Activated T-cell treated with anti-CD3 and anti-CD28 coated beads for 1 hour (primary cell): Measurements from ENCODE around the gene EXD3.
A peak's percentile ranks its signal among the peaks of the same experiment; 100 is the strongest.
"Not testable (repeated sequence)": the region's sequence is repeated elsewhere in the genome, so short reads cannot be mapped to it uniquely, and the experiment has no call there.

Experiments
- DNase-seq: peaks from one replicate; pipeline ENCODE4 v3.0.0-alpha.2; 2020; ENCODE audit warnings: low read depth

The EXD3 gene

GRCh38 chr9:137393176-137394150 lies 29.5 kb downstream of the EXD3 start:
- no peak for DNase-seq

- DNase-seq: no peak
These were observed 30.5 kb downstream of the EXD3 start for GRCh38 chr9:137392232-137393007.

- no peak for DNase-seq
These were observed 31.6 kb downstream of the EXD3 start for GRCh38 chr9:137391411-137391754.

GRCh38 chr9:137390553-137391410 lies 32.2 kb downstream of the EXD3 start:
- no peak for DNase-seq

GRCh38 chr9:137389428-137389746 lies 33.6 kb downstream of the EXD3 start:
- DNase-seq: no peak

GRCh38 chr9:137388589-137389427 lies 34.2 kb downstream of the EXD3 start:
- DNase-seq: no peak

- no peak for DNase-seq
These were observed 34.9 kb downstream of the EXD3 start for GRCh38 chr9:137387891-137388560.

- peak; percentile 28 for DNase-seq
These were observed 35.7 kb downstream of the EXD3 start for GRCh38 chr9:137387114-137387890.

GRCh38 chr9:137386507-137387113 lies 36.4 kb downstream of the EXD3 start:
- DNase-seq: not testable (repeated sequence)

GRCh38 chr9:137385061-137385655 lies 37.8 kb downstream of the EXD3 start:
- DNase-seq: no peak

- no peak for DNase-seq
These were observed 38.9 kb downstream of the EXD3 start for GRCh38 chr9:137383784-137384756.

GRCh38 chr9:137383081-137383783 lies 39.7 kb downstream of the EXD3 start:
- no peak for DNase-seq

- DNase-seq: no peak
These were observed 40.4 kb downstream of the EXD3 start for GRCh38 chr9:137382444-137383080.

- no peak for DNase-seq
These were observed 41.2 kb downstream of the EXD3 start for GRCh38 chr9:137381501-137382443.

GRCh38 chr9:137380606-137381005 lies 42.4 kb downstream of the EXD3 start:
- DNase-seq: no peak

- DNase-seq: no peak
These were observed 42.8 kb downstream of the EXD3 start for GRCh38 chr9:137380171-137380570.
